Kidney epithelial cell (primary cell): ENCODE measurements around the gene FAM234A. TPM values are rescaled to one million over a fixed set of nuclear protein-coding genes. Genes with fewer than 3 reads are reported as not detected.
A peak's percentile ranks its signal among the peaks of the same experiment; 100 is the strongest.

ENCODE experiments used
- DNase-seq: peaks from one replicate; pipeline ENCODE4 v3.0.0-alpha.2; 2010; ENCODE audit warnings: low read depth
- H3K27me3 ChIP-seq: 2 replicates; pipeline ENCODE4 v1.6.0; 2011; ENCODE audit warnings: low read length; ENCODE audit not compliant: control insufficient read depth, insufficient read depth
- H3K36me3 ChIP-seq: 2 replicates; pipeline ENCODE4 v1.5.1; 2011; ENCODE audit warnings: low read length; ENCODE audit not compliant: control insufficient read depth, insufficient read depth
- H3K4me3 ChIP-seq: 2 replicates; pipeline ENCODE4 v1.5.1; 2011; ENCODE audit warnings: low read depth, mild to moderate bottlenecking, control low read depth, low read length
- CTCF ChIP-seq: IDR thresholded peaks from 2 replicates; pipeline ENCODE4 v1.5.1; 2011; ENCODE audit warnings: mild to moderate bottlenecking, moderate library complexity, low read length, control low read depth, inconsistent platforms; ENCODE audit not compliant: insufficient read depth, poor library complexity, severe bottlenecking
- total RNA-seq: library from RNA; depleted of rRNA; stranded (reverse); fragments of >200 nt; gene quantifications from 2 replicates; pipeline ENCODE4 v1.2.3, GENCODE V29; 2015

The FAM234A gene
- 97.5 and 131 TPM in 2 replicates for total RNA-seq

GRCh38 chr16:234468-235305 lies at the start of gene FAM234A:
Gene FAM234A, plus strand, starts transcription at chr16:234821. Its CDS starts 19,593 bp downstream, at chr16:254414.
- no peaks in the 10 kb centered on the region for H3K36me3 ChIP-seq
- no peaks in the 10 kb centered on the region for H3K27me3 ChIP-seq
- DNase-seq, result peak; percentile 53
- TF ChIP-seq CTCF, result peak; percentile 62
- peak within 1 kb of the TSS; percentile 93 for H3K4me3 ChIP-seq

GRCh38 chr16:185213-185612 lies 49.4 kb upstream of the FAM234A start:
- TF ChIP-seq CTCF, result no peak
- Histone ChIP-seq H3K4me3 (no peak overlapping the region), H3K36me3 (peaks cover 1% of the 10 kb centered on the region), H3K27me3 (peaks cover 8% of the 10 kb centered on the region)
- no peak for DNase-seq

GRCh38 chr16:185691-186090 lies 48.9 kb upstream of the FAM234A start:
- Histone ChIP-seq H3K4me3 (no peak overlapping the region), H3K27me3 (peaks cover 5% of the 10 kb centered on the region), H3K36me3 (peaks cover 1% of the 10 kb centered on the region)
- no peak for TF ChIP-seq CTCF
- DNase-seq, result no peak

- H3K36me3 ChIP-seq, result peaks cover 3% of the 10 kb centered on the region
- no peak overlapping the region for H3K4me3 ChIP-seq
- no peak for DNase-seq
- H3K27me3 ChIP-seq, result no peaks in the 10 kb centered on the region
- no peak for TF ChIP-seq CTCF
These were observed 47.3 kb upstream of the FAM234A start for GRCh38 chr16:187330-187729.

GRCh38 chr16:188674-189073 lies 45.9 kb upstream of the FAM234A start:
- TF ChIP-seq CTCF, result no peak
- no peak for DNase-seq
- Histone ChIP-seq H3K27me3 (no peaks in the 10 kb centered on the region), H3K4me3 (no peak overlapping the region), H3K36me3 (peaks cover 3% of the 10 kb centered on the region)
